Vagina (tissue), 2 donors: Measurements from ENCODE around the gene DPP10. TPM values are rescaled to one million over a fixed set of nuclear protein-coding genes. Genes with fewer than 3 reads are reported as not detected.

Source experiments
- DNase-seq, 2 donors: peaks; one replicate each; pipeline ENCODE4 v3.0.0-alpha.2; 2017; ENCODE audit errors: extremely low spot score in 2 of 2
- H3K27ac ChIP-seq: fragments of 200-600 bp; sonication (generic); one replicate; pipeline ENCODE4 v1.5.1; 2019
- H3K27me3 ChIP-seq: fragments of 200-600 bp; sonication (generic); one replicate; pipeline ENCODE4 v1.5.1; 2019
- H3K36me3 ChIP-seq, 2 donors: fragments of 200-600 bp; sonication (generic); one replicate each; pipeline ENCODE4 v1.5.1; 2017 to 2019
- H3K4me1 ChIP-seq: fragments of 200-600 bp; sonication (generic); one replicate; pipeline ENCODE4 v1.5.1; 2019
- H3K4me3 ChIP-seq, 2 donors: fragments of 200-600 bp; sonication (generic); 1 replicate in 1 of 2; 2 replicates in 1 of 2; pipeline ENCODE4 v1.5.1; 2016 to 2019
- H3K9me3 ChIP-seq: fragments of 200-600 bp; sonication (generic); one replicate; pipeline ENCODE4 v1.5.1; 2019
- POLR2A ChIP-seq, 2 donors: fragments of 450-650 bp; IDR thresholded peaks; one replicate each; pipeline ENCODE4 v1.6.1; 2017; ENCODE audit warnings: antibody characterized with exemption in 2 of 2, mild to moderate bottlenecking in 2 of 2, moderate library complexity in 2 of 2
- POLR2AphosphoS5 ChIP-seq, 2 donors: sonication (generic); formaldehyde crosslinking; IDR thresholded peaks; one replicate each; pipeline ENCODE4 v1.9.0; 2017; ENCODE audit warnings: antibody characterized with exemption in 2 of 2, mild to moderate bottlenecking in 2 of 2, low read depth in 1 of 2; ENCODE audit not compliant: insufficient read depth in 1 of 2
- intact Hi-C: fragments of 100-400 bp; cut with DNase I; formaldehyde crosslinking; loops from one replicate; pipeline ENCODE4 v1.15.1; 2023
- total RNA-seq: library from RNA; depleted of rRNA; stranded (reverse); fragments of >200 nt; gene quantifications from one replicate; pipeline ENCODE4 v1.2.3, GENCODE V29; 2016
- TF ChIP-seq, protein P1 (sequence below), 3 experiments: fragments of 450-650 bp in 2 of 3; fragments of 200-600 bp in 1 of 3; sonication (generic) in 1 of 3; IDR thresholded peaks; one replicate each; pipeline ENCODE4 v1.5.1; 2017 to 2019; ENCODE audit warnings: antibody characterized with exemption in 3 of 3, mild to moderate bottlenecking in 2 of 3, moderate library complexity in 2 of 3

The DPP10 gene
- total RNA-seq, 1 donor from 2014 or later, result not detected

DNA sequence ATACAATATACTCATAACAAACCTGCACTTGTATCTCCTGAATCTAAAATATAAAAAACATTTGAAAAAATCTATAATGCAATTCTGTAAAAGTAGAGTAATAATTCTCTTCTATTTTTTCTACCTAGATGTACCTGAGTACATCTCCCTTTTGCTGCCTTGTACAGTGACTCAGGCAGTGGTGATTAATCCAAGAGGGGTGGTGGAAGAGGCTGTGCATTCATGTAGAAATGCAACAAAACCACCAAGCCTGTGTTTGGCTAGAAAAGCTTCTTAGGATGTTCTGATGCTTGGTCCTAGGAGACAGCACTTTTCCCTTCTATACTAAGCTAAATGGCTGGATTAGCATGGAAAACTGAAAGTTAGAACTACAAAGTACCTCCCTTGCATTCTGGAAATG is 245.8 kb downstream of the DPP10 start:
- intact Hi-C loops, result no loop called here
- no peaks in the 10 kb centered on the region for H3K36me3 ChIP-seq
- no peaks in the 10 kb centered on the region for H3K9me3 ChIP-seq
- no peak overlapping the region for H3K27ac ChIP-seq
- no peak overlapping the region for H3K4me3 ChIP-seq
- no peaks in the 10 kb centered on the region for H3K4me1 ChIP-seq
- TF ChIP-seq POLR2AphosphoS5 (IDR thresholded peaks at IDR 0.05; ENCODE audit: insufficient read depth in 1 of 2, low read depth in 1 of 2), result no peak
- TF ChIP-seq, protein P1, sequence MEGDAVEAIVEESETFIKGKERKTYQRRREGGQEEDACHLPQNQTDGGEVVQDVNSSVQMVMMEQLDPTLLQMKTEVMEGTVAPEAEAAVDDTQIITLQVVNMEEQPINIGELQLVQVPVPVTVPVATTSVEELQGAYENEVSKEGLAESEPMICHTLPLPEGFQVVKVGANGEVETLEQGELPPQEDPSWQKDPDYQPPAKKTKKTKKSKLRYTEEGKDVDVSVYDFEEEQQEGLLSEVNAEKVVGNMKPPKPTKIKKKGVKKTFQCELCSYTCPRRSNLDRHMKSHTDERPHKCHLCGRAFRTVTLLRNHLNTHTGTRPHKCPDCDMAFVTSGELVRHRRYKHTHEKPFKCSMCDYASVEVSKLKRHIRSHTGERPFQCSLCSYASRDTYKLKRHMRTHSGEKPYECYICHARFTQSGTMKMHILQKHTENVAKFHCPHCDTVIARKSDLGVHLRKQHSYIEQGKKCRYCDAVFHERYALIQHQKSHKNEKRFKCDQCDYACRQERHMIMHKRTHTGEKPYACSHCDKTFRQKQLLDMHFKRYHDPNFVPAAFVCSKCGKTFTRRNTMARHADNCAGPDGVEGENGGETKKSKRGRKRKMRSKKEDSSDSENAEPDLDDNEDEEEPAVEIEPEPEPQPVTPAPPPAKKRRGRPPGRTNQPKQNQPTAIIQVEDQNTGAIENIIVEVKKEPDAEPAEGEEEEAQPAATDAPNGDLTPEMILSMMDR (IDR thresholded peaks at IDR 0.05), result no peak
- TF ChIP-seq POLR2A (IDR thresholded peaks at IDR 0.05), result no peak
- DNase-seq, result no peak
- no peaks in the 10 kb centered on the region for H3K27me3 ChIP-seq

DNA sequence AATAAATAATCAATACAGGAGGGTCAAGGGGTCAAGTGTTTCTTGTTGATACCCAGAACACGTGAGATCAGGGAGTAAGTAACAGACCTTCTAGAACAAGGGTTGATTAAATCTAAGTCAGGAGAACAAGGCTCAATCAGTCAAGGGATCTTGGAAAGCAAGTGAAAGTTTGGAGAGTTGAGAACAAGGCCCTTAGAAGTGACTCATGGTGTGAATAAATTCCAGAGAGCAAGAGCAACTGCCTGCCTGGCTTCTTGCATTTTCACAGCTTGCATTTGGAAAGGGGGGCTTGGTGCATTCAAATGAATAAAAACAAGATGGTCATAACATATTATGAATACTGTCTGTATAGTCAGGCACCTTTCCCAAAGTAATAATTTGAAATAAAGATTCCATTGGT is 256.1 kb downstream of the DPP10 start:
- no peaks in the 10 kb centered on the region for H3K36me3 ChIP-seq
- H3K4me1 ChIP-seq, result no peaks in the 10 kb centered on the region
- DNase-seq, result no peak
- H3K4me3 ChIP-seq, result no peak overlapping the region
- H3K27me3 ChIP-seq, result no peaks in the 10 kb centered on the region
- TF ChIP-seq, protein P1 (IDR thresholded peaks at IDR 0.05), result no peak
- no peak for TF ChIP-seq POLR2A (IDR thresholded peaks at IDR 0.05)
- TF ChIP-seq POLR2AphosphoS5 (IDR thresholded peaks at IDR 0.05; ENCODE audit: insufficient read depth in 1 of 2, low read depth in 1 of 2), result no peak
- intact Hi-C loops, result no loop called here
- H3K9me3 ChIP-seq, result no peaks in the 10 kb centered on the region
- H3K27ac ChIP-seq, result no peak overlapping the region

DNA sequence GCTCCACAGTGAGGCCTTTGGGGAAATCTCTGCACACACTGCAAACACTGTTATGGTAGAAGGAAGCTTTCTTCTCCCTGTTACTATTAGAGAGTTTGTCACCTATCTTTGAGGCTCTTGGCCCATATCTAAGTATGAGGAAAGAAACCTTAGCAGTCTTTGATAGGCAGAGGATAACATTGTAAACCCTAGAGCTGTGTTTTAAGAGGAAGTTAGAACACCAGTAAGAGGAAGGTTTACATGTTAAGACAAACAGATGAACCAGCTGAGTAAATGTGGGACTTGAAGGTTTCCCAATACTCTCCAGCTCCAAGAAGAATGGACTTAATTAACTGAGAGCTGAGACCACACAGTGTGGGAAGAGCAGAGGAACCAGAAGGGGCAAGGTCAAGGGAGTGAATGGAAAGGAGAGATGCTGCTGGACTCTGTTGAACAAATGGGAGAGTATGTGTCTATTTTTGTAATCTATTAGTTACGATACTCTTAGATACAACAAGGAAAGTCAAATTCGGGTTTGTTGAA is 257.0 kb downstream of the DPP10 start:
- H3K27me3 ChIP-seq, result no peaks in the 10 kb centered on the region
- no peaks in the 10 kb centered on the region for H3K4me1 ChIP-seq
- DNase-seq, result no peak
- TF ChIP-seq, protein P1 (IDR thresholded peaks at IDR 0.05), result no peak
- TF ChIP-seq POLR2A (IDR thresholded peaks at IDR 0.05) (no peak), POLR2AphosphoS5 (IDR thresholded peaks at IDR 0.05; ENCODE audit: insufficient read depth in 1 of 2, low read depth in 1 of 2) (no peak)
- H3K36me3 ChIP-seq, result no peaks in the 10 kb centered on the region
- H3K4me3 ChIP-seq, result no peak overlapping the region
- H3K9me3 ChIP-seq, result no peaks in the 10 kb centered on the region
- intact Hi-C loops, result no loop called here
- H3K27ac ChIP-seq, result no peak overlapping the region

DNA sequence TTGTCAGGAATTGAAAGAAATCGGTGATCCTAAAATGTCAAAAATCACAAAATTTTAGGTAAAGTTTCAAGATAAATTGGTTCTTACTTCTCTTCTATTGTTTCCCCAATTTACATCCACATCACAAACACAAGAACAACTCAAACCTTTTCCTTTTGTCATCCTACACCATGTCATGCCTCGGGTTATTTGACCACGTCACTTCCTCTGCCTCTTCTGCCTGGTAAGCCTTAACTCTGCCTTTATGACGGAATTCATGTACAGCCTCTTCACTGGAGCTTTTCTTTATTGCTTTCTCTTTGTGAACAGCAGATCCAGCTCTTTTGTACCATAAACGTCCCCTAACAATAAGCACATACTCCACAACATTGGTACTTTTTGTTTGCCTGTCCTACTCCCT is 258.0 kb downstream of the DPP10 start:
- Histone ChIP-seq H3K9me3 (no peaks in the 10 kb centered on the region), H3K27me3 (no peaks in the 10 kb centered on the region), H3K4me3 (no peak overlapping the region), H3K4me1 (no peaks in the 10 kb centered on the region), H3K27ac (no peak overlapping the region), H3K36me3 (no peaks in the 10 kb centered on the region)
- no peak for TF ChIP-seq POLR2A (IDR thresholded peaks at IDR 0.05)
- no peak for TF ChIP-seq POLR2AphosphoS5 (IDR thresholded peaks at IDR 0.05; ENCODE audit: insufficient read depth in 1 of 2, low read depth in 1 of 2)
- TF ChIP-seq, protein P1 (IDR thresholded peaks at IDR 0.05), result no peak
- intact Hi-C loops, result no loop called here
- no peak for DNase-seq

DNA sequence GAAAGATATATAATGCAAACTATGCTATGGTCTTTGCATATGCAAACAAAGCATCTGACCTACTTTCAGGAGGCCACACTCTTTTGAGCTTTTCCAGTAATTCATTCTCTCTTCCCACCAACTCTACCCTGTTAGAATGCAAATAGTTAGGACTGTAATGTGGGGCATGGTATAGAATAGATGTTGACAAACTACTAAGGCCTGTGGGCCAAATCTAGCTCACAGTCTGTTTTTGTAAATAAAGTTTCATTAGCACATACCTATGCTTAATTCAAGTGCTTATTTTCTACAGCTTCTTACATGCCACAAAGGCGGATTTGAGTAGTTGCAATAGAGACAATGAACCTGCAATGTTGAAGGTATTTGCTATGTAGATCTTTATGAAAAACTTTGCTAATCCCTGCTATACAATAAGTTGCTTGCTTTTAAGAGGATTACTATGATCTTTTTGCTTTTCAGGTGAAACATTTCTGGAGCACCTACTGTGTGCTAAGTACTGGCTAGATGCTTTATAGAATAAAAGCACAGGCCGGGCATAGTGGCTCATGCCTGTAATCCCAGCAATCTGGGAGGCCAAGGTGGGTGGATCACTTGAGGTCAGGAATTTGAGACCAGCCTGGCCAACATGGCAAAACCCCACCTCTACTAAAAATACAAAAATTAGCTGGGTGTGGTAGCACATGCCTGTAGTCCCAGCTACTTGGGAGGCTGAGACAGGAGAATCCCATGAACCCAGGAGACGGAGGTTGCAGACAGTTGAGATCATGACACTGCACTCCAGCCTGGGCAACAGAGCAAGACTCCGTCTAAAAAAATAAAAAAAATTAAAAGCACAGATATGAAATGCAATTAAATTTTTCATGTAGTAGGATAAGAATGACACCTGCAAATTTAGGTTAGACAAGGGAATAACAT is 267.8 kb downstream of the DPP10 start:
- H3K36me3 ChIP-seq, result no peaks in the 10 kb centered on the region
- TF ChIP-seq POLR2AphosphoS5 (IDR thresholded peaks at IDR 0.05; ENCODE audit: insufficient read depth in 1 of 2, low read depth in 1 of 2), result no peak
- TF ChIP-seq, protein P1 (IDR thresholded peaks at IDR 0.05), result no peak
- TF ChIP-seq POLR2A (IDR thresholded peaks at IDR 0.05), result no peak
- H3K4me1 ChIP-seq, result no peaks in the 10 kb centered on the region
- intact Hi-C loops, result no loop called here
- H3K27me3 ChIP-seq, result no peaks in the 10 kb centered on the region
- no peak for DNase-seq
- no peak overlapping the region for H3K27ac ChIP-seq
- H3K9me3 ChIP-seq, result no peaks in the 10 kb centered on the region
- no peak overlapping the region for H3K4me3 ChIP-seq
